GM12801 (cell line): ENCODE results near the gene ARSB.

ENCODE experiments used
- TF ChIP-seq, protein P1 (sequence below): IDR thresholded peaks from one replicate; pipeline ENCODE4 v1.5.1; 2011; ENCODE audit warnings: control low read depth; ENCODE audit not compliant: insufficient read length; ENCODE audit errors: extremely low read depth

ARSB gene

DNA sequence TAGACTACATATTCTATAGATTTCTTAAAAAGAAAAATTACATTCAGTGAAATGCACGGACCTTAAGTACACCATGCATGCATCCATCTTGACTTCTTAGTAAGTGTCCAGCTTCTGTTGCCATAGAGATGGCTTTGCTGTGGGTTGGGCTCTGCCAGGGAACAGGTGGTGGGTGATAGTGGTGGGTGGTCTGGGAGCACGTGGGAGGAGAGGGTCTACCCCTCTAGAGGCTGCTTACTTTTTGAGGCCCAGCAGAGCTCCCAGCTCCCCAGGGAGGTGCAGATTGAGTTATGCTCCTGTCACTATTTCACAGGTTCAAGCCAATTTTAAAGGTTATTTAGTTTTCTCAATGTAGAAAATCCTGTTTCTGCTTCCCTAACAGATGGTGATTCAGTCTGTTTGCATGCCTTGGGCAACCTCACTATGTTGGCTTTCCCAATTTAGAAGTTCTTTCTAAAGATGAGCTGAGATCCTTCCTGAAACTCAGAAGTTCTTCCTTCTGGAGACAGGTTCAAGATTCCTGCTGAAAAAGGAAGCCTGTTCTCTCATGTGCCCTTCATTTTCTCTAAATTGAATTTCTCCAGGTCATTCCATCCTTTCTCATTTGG is 229.2 kb downstream of the ARSB start:
- TF ChIP-seq, protein P1, sequence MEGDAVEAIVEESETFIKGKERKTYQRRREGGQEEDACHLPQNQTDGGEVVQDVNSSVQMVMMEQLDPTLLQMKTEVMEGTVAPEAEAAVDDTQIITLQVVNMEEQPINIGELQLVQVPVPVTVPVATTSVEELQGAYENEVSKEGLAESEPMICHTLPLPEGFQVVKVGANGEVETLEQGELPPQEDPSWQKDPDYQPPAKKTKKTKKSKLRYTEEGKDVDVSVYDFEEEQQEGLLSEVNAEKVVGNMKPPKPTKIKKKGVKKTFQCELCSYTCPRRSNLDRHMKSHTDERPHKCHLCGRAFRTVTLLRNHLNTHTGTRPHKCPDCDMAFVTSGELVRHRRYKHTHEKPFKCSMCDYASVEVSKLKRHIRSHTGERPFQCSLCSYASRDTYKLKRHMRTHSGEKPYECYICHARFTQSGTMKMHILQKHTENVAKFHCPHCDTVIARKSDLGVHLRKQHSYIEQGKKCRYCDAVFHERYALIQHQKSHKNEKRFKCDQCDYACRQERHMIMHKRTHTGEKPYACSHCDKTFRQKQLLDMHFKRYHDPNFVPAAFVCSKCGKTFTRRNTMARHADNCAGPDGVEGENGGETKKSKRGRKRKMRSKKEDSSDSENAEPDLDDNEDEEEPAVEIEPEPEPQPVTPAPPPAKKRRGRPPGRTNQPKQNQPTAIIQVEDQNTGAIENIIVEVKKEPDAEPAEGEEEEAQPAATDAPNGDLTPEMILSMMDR, result no peak

DNA sequence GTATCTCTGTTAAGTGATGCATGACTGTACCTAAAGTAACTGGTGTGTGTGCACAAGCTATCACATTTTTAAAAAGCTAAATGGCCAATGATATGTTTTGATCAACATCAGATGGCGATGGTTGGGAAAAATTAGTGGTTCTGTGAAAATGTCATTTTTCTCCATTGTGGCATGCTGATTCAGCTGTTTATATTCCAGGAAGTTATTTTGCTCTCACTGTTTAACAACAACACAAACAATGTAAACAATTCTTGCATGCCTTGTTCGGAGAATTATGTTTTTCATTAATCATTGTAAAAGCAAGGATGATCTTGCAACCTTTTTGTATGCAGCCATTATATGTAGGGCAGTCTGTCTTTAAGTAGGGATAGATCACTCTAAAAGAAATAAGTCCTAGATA is 230.5 kb downstream of the ARSB start:
- TF ChIP-seq, protein P1, result no peak

DNA sequence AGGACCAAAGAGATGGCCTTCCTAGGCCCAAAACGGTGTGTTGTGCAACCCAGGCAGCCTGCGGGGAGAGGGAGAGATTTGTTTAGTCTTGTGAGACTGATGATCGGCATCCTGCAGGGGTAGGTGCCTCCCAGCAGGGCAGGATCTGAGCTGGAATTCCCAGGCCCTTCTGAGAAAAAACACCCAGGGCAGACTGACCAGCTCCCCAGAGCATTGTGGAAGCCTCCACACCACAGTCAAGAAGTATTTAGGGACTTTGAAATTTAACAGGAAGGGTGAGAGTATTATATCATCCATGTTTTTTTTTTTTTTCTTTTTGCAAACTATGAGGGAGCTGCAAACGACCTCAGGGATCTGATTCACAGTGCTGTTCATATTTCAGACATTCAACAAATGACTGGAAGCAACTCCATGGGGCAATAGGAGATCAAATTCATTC is 232.0 kb downstream of the ARSB start:
- TF ChIP-seq, protein P1, result no peak

DNA sequence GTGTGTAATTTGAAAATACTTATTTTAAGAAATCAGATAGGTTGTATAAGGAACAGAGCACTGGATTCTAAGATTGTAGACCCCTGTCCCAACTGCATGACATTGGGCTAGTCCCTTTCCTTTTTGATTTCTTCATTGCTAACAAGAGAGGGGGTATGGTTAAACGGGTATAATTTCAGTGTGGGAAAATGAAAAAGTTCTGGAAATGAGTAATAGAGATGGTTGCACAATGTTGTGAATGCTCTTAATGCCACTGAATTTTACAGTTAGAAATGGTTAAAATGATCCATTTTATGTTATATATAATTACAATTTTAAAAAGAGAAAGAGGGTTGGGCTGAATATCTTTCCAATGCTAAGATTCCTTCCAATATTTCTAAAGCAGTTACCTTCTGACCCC is 233.2 kb downstream of the ARSB start:
- TF ChIP-seq, protein P1, result no peak

DNA sequence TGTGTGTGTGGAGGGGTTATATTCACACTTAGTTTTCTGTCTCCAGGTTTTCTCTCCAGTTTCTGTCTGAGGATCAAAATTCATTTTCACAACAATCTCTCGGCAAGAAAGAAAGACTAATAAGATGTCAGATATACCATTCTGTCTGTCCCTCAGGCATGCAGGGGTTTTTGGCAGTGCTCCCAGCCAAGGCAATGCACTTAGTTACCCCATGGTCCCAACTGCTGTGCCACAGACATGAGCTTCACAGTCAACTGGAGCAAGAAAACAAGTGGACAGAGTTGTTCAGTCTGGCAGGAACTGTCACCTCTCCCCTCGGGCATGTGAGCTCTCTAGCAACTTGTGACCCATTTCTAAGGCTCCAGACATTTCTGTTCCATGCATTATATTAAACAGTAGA is 234.8 kb downstream of the ARSB start:
- TF ChIP-seq, protein P1, result no peak

DNA sequence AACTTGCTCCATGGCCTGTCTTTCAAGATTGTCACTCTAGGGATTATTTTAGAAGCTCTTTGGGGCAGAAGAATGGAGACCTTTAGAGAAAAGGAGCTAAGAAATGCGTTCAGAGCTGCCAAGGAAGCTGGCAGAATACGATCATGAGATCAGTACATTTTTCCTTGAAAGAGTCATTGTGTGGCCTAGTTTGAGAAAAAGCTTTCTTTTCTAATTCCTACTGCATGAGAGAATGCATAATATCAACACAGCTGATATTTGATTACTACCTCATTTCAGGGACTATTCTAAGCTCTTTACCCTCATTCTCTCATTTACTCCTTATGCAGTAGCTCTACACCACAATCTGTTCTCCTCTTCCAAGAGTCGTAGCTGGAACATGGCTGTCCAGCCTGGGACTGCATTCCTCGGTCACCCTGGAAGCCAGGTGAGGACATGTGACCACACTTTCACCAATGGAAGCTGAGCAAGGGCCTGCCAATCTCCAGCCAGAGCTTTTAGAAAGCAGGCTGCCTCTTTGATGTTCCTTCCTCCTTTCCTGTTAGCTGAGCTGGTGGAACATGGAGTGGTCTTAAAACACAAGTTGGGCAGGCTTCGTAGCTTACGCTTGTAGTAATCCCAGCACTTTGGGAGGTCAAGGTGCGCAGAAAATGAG is 237.3 kb downstream of the ARSB start:
- TF ChIP-seq, protein P1, result no peak

DNA sequence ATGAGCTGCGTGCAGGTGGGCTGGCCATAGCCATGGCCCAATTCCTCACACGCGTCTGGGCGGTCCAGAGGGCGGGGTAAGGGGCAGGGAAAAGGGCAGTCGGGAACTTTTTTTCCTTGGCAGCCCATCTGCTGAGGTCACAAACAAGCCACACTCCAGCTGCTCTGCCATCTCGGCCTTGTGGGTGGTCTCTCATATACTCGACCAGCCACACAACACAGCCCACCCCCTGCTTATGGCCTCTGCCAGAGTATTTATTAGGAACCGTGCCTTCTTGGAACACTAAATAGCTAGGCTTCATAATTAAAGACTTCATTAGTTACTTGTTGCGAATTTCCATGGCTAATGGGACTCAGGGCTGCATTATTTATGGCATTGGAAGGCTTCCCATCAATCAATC is 238.1 kb downstream of the ARSB start:
- TF ChIP-seq, protein P1, result no peak
